HUES64 (cell line): ENCODE measurements around the gene MYBBP1A.

ENCODE experiments used
- H3K27ac ChIP-seq: 2 replicates; pipeline ENCODE4 v1.7.0; 2013; ENCODE audit warnings: low read depth, low read length, inconsistent platforms
- H3K27me3 ChIP-seq: 2 replicates; pipeline ENCODE4 v1.6.1; 2013; ENCODE audit warnings: mild to moderate bottlenecking, low read length; ENCODE audit not compliant: insufficient read depth
- H3K36me3 ChIP-seq: 2 replicates; pipeline ENCODE4 v1.6.1; 2013; ENCODE audit warnings: mild to moderate bottlenecking, low read length; ENCODE audit not compliant: insufficient read depth
- H3K4me1 ChIP-seq: 2 replicates; pipeline ENCODE4 v1.6.1; 2013; ENCODE audit warnings: mild to moderate bottlenecking, low read length, moderate library complexity; ENCODE audit not compliant: insufficient read depth
- H3K4me3 ChIP-seq: 2 replicates; pipeline ENCODE4 v1.5.1; 2013; ENCODE audit warnings: mild to moderate bottlenecking, low read length, moderate library complexity
- H3K9ac ChIP-seq: 2 replicates; pipeline ENCODE4 v1.6.1; 2013; ENCODE audit warnings: mild to moderate bottlenecking, low read depth, low read length
- H3K9me3 ChIP-seq: 2 replicates; pipeline ENCODE4 v1.6.1; 2013; ENCODE audit warnings: low read depth, low read length; ENCODE audit not compliant: insufficient read depth
- WGBS: fragments of 150-250, 120-280 bp; methylation state at CpG from one replicate; pipeline ENCODE4 v1.1.7; 2013; ENCODE audit warnings: missing lambda C conversion rate; 5-methylcytosine and 5-hydroxymethylcytosine counted together

MYBBP1A gene

DNA sequence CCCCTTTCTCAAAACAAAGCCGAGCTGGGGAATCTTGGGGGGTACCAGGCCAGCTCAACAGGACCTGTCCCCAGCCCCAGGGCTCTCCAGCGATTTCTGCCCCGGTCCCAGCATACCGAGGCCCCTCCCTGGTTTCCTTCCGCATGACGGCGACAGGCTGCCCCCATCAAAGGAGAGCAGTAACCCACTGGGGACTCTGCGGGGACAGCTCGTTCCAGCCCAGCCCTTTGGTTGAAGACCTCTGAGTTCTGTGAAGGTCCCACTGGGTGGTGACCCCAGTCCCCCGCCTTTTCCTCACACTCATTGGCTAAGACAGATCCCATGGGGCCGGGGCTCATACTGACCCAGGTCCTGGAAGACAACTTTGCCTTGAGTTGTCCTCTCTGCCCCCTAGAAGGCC, 33.2 kb upstream of the MYBBP1A start:
- no peak overlapping the region for H3K27ac ChIP-seq
- H3K4me1 ChIP-seq = no peaks in the 10 kb centered on the region
- H3K9me3 ChIP-seq = no peaks in the 10 kb centered on the region
- 82% methylated on average over 11 of the region's 11 CpGs for WGBS
- H3K4me3 ChIP-seq = no peak overlapping the region
- peaks cover 38% of the 10 kb centered on the region for H3K27me3 ChIP-seq
- no peaks in the 10 kb centered on the region for H3K36me3 ChIP-seq
- H3K9ac ChIP-seq = no peak overlapping the region

DNA sequence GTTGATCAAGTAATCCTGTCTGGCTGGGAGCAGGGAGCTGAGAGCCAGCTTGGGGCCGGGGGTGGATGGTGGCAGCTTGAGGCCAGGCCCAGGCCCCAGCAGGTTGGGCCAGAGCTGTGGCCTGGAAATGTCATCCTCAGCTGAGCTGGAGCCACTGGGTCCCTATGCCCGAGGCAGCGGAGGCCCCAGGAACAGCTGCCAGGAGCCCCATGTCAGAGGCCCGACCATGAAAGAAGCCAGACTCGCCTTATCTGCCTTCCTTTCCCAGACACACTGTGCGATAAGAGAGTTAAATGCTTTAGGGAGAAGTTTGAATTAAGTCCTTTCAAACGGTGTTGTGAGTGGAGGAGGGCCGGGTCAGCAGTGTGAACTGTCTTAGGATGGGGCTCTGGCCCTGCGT, 32.6 kb upstream of the MYBBP1A start:
- peaks cover 44% of the 10 kb centered on the region for H3K27me3 ChIP-seq
- H3K36me3 ChIP-seq = no peaks in the 10 kb centered on the region
- H3K9me3 ChIP-seq = no peaks in the 10 kb centered on the region
- WGBS = 74% methylated on average over 9 of the region's 9 CpGs
- no peaks in the 10 kb centered on the region for H3K4me1 ChIP-seq
- H3K4me3 ChIP-seq = no peak overlapping the region
- no peak overlapping the region for H3K9ac ChIP-seq
- H3K27ac ChIP-seq = no peak overlapping the region

DNA sequence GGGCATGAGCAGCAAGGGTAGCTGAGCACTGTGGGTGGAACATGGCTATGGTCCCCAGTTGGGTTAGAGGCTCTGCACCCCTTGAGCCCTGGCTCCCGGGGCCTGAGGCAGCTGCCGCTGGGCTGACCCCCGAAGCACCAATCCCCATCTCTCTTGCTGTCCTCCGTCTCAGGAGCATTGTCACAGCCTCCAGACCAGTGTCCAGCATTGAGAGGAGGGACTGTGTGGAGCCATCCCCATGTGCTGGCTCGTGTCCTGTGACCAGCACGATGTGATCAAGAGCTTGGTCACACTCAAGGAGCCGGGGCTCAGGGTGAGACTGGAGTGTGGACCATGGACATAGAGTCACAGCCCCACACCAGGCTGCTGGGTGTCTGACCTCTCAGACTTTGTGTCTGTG, 32.0 kb upstream of the MYBBP1A start:
- H3K27ac ChIP-seq = no peak overlapping the region
- no peak overlapping the region for H3K4me3 ChIP-seq
- H3K9me3 ChIP-seq = no peaks in the 10 kb centered on the region
- no peaks in the 10 kb centered on the region for H3K36me3 ChIP-seq
- H3K9ac ChIP-seq = no peak overlapping the region
- peaks cover 50% of the 10 kb centered on the region for H3K27me3 ChIP-seq
- 93% methylated on average over 7 of the region's 7 CpGs for WGBS
- no peaks in the 10 kb centered on the region for H3K4me1 ChIP-seq

DNA sequence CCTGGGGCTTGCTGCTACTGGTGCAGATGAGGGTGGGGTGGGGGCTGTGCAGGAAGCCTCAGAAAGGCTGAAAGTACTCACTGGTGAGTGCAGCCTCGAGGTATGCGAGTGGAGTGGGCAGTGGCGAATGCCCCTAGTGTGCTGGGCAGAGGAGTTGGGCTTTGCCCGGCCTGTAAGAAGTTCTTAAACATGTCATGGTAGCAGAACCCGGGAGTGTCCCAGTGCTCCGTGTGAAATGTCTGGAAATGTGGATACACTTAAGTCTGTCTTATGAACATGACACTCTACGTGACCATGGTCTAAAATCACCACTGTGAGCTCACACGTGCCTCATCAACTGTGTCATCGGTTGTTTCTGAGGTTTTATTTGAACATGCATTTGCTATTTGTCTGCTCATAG, 30.9 kb upstream of the MYBBP1A start:
- no peak overlapping the region for H3K27ac ChIP-seq
- 90% methylated on average over 9 of the region's 9 CpGs for WGBS
- H3K4me1 ChIP-seq = no peaks in the 10 kb centered on the region
- H3K4me3 ChIP-seq = no peak overlapping the region
- H3K36me3 ChIP-seq = no peaks in the 10 kb centered on the region
- H3K9ac ChIP-seq = no peak overlapping the region
- peaks cover 50% of the 10 kb centered on the region for H3K27me3 ChIP-seq
- H3K9me3 ChIP-seq = no peaks in the 10 kb centered on the region

- Histone ChIP-seq H3K4me3 (no peak overlapping the region), H3K9ac (no peak overlapping the region), H3K27ac (no peak overlapping the region), H3K27me3 (peaks cover 50% of the 10 kb centered on the region), H3K4me1 (no peaks in the 10 kb centered on the region), H3K9me3 (no peaks in the 10 kb centered on the region), H3K36me3 (no peaks in the 10 kb centered on the region)
- 73% methylated on average over 7 of the region's 7 CpGs for WGBS
Observed at GRCh38 chr17:4585638-4585994, 30.4 kb upstream of the MYBBP1A start.

DNA sequence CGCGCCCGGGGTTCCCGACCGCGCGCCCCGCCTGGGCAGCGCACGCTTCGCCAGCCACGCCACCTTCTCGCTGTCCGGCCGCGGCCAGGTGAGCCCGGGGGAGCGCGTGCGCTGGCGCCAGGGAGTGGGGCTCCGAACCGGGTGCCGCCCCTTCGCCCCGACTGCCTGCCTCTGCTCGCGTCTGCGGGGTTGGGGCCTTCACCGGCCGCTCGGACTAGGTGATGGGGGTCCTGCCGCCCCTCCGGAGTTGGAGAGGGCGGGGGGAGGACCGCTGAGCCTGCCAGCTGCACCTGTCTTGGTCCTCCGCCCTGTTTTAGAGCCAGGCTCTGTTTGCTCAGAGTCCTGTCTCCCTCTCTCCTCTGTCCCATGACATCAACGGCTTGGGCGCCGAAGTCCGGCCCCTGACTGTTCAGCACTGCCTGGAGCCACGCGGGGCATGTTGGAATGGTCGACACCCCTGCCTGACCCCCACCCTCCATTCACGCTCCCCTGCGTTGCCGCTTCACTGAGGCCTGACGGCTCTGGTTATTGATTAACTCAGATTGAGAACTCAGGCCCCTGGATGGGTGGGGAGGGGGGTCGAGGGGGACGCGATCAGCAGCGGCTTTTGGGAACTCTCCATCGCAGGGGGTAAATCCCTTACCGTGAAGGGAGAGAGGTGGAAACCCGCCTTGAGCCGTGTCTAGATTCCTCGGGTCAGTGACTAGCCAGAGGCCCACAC, 29.9 kb upstream of the MYBBP1A start:
- Histone ChIP-seq H3K9me3 (no peaks in the 10 kb centered on the region), H3K27ac (no peak overlapping the region), H3K4me3 (peak overlapping the region; percentile 63), H3K9ac (no peak overlapping the region; the same call in 1 of the 2 replicates), H3K4me1 (no peaks in the 10 kb centered on the region), H3K36me3 (no peaks in the 10 kb centered on the region), H3K27me3 (peaks cover 50% of the 10 kb centered on the region)
- WGBS = 15% methylated on average over 57 of the region's 57 CpGs

DNA sequence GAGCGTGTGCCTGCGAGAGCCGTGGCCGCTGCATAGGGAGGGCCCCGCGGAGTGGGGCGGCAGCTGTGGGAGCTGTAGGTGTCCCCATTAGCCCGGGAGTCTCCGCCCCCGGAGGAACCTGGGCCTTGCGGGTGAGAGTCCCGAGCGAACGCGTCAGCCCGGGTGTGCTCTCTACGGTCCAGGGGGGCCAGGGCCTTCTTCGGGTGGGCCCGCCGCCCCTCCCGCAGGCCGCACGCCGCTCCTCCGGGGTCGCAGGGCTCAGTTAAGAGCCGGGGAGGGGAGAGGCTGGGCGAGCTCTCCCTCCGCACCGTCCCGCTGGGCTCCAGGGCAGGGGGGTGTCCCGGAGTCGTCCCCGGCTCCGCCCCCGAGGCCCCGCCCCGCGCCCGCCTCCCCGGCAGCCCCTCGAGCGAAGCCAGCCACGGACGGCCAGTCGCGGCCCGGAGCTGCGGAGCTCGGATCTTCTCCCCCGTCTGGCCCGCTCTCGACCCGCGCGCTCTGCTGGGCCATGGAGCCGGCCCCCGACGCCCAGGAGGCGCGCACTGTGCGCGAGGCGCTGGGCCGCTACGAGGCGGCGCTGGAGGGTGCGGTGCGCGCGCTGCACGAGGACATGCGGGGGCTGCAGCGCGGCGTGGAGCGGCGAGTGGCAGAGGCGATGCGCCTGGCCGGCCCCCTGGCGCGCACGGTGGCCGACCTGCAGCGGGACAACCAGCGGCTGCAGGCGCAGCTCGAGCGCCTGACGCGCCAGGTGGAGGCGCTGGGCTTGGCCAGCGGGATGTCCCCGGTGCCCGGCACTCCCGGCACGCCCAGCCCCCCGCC, 29.1 kb upstream of the MYBBP1A start, which contains the start of gene SMTNL2:
SMTNL2 (plus strand) TSS at position 429 of the 816 bp plus-strand sequence; CDS start at position 506, 77 bp downstream.
- WGBS = under 1% methylated on average over 100 of the region's 100 CpGs
- no peaks in the 10 kb centered on the region for H3K4me1 ChIP-seq
- H3K9me3 ChIP-seq = no peaks in the 10 kb centered on the region
- H3K27ac ChIP-seq = no peak within 1 kb of the TSS
- H3K4me3 ChIP-seq = peak within 1 kb of the TSS; percentile 63
- no peaks in the 10 kb centered on the region for H3K36me3 ChIP-seq
- peak within 1 kb of the TSS; percentile 37; the same call in 1 of the 2 replicates for H3K9ac ChIP-seq
- peaks cover 50% of the 10 kb centered on the region for H3K27me3 ChIP-seq

DNA sequence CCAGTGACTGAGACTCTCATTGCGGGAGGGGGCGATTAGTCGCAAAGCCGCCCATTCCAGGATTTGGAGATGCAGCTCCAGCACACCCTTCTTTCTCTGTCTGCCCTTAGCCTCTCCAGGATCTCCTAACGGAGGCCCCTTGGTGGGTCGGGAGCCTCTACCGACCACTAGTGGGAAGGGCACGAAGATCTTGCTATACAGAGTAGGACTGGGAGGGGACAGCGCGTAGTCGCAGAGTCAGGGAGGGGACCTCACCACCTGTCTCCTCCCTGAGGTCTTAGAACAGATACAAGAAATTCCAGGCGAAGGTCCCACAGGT, 28.6 kb upstream of the MYBBP1A start:
- H3K9ac ChIP-seq = no peak overlapping the region
- peak overlapping the region; percentile 63 for H3K4me3 ChIP-seq
- peaks cover 50% of the 10 kb centered on the region for H3K27me3 ChIP-seq
- whole genome bisulfite sequencing = 21% methylated on average over 12 of the region's 12 CpGs
- H3K9me3 ChIP-seq = no peaks in the 10 kb centered on the region
- H3K4me1 ChIP-seq = no peaks in the 10 kb centered on the region
- H3K36me3 ChIP-seq = no peaks in the 10 kb centered on the region
- H3K27ac ChIP-seq = no peak overlapping the region

DNA sequence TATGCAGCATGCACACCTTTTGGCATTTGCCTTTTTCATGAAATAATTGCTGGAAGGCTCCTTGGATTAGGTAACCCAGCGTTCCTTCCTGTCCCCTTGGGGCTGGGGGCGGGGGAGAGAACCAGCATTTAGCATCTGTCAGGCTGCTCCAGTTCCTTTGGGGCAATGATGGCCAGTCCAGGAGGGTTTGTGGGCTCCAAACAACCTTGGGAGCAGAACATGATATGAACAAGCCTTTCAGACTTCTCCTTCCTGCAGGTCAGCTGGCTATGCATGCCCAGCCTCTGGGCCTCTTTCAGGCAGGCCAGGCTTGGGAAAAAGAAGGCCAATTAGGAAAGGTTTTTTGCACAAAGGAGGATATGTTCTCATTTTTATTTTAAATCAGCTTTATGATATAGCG, 28.0 kb upstream of the MYBBP1A start:
- peaks cover 50% of the 10 kb centered on the region for H3K27me3 ChIP-seq
- H3K4me3 ChIP-seq = no peak overlapping the region
- no peak overlapping the region for H3K9ac ChIP-seq
- no peaks in the 10 kb centered on the region for H3K4me1 ChIP-seq
- no peaks in the 10 kb centered on the region for H3K9me3 ChIP-seq
- WGBS = 90% methylated on average over 2 of the region's 3 CpGs
- no peaks in the 10 kb centered on the region for H3K36me3 ChIP-seq
- H3K27ac ChIP-seq = no peak overlapping the region

GRCh38 chr17:4582691-4583090, 27.5 kb upstream of the MYBBP1A start:
- Histone ChIP-seq H3K4me1 (no peaks in the 10 kb centered on the region), H3K9ac (no peak overlapping the region), H3K27ac (no peak overlapping the region), H3K36me3 (no peaks in the 10 kb centered on the region), H3K27me3 (peaks cover 50% of the 10 kb centered on the region), H3K9me3 (no peaks in the 10 kb centered on the region), H3K4me3 (no peak overlapping the region)
- WGBS = 76% methylated on average over 8 of the region's 8 CpGs

GRCh38 chr17:4582101-4582501, 26.9 kb upstream of the MYBBP1A start:
- 70% methylated on average over 7 of the region's 7 CpGs for WGBS

More at GRCh38 chr17:4582101-4582501, 26.9 kb upstream of the MYBBP1A start:
- Histone ChIP-seq H3K4me1 (peaks cover 5% of the 10 kb centered on the region), H3K27me3 (peaks cover 48% of the 10 kb centered on the region), H3K9me3 (no peaks in the 10 kb centered on the region), H3K4me3 (no peak overlapping the region), H3K9ac (no peak overlapping the region), H3K27ac (no peak overlapping the region), H3K36me3 (no peaks in the 10 kb centered on the region)
